Lower leg skin (tissue), 3 donors: Measurements from ENCODE around the gene MAPK4.

Experiments used
- CTCF ChIP-seq, 3 donors: fragments of 450-650 bp; IDR thresholded peaks; one replicate each; pipeline ENCODE4 v1.5.1; 2016; ENCODE audit warnings: antibody characterized with exemption in 3 of 3, mild to moderate bottlenecking in 3 of 3, moderate library complexity in 2 of 3
- POLR2A ChIP-seq, 2 donors: fragments of 450-650 bp; IDR thresholded peaks; one replicate each; pipeline ENCODE4 v1.6.1; 2016 to 2017; ENCODE audit warnings: antibody characterized with exemption in 2 of 2, mild to moderate bottlenecking in 1 of 2, moderate library complexity in 1 of 2

GRCh38 chr18:50581517-50581916, 21.6 kb downstream of the MAPK4 start:
- TF ChIP-seq CTCF (IDR thresholded peaks at IDR 0.05) (no peak), POLR2A (IDR thresholded peaks at IDR 0.05) (no peak)
